GM21528 (cell line): ENCODE measurements around the gene SHKBP1.
"Not testable (repeated sequence)": the region's sequence is repeated elsewhere in the genome, so short reads cannot be mapped to it uniquely, and the experiment has no call there.

Source experiments
- ATAC-seq: cut with Tn5 transposase; IDR thresholded peaks from one replicate; pipeline ENCODE4 v1.9.1; 2021; ENCODE audit warnings: mild to moderate bottlenecking, moderate library complexity; ENCODE audit not compliant: unreplicated experiment, low FRiP score

SHKBP1 gene, protein sequence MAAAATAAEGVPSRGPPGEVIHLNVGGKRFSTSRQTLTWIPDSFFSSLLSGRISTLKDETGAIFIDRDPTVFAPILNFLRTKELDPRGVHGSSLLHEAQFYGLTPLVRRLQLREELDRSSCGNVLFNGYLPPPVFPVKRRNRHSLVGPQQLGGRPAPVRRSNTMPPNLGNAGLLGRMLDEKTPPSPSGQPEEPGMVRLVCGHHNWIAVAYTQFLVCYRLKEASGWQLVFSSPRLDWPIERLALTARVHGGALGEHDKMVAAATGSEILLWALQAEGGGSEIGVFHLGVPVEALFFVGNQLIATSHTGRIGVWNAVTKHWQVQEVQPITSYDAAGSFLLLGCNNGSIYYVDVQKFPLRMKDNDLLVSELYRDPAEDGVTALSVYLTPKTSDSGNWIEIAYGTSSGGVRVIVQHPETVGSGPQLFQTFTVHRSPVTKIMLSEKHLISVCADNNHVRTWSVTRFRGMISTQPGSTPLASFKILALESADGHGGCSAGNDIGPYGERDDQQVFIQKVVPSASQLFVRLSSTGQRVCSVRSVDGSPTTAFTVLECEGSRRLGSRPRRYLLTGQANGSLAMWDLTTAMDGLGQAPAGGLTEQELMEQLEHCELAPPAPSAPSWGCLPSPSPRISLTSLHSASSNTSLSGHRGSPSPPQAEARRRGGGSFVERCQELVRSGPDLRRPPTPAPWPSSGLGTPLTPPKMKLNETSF

DNA sequence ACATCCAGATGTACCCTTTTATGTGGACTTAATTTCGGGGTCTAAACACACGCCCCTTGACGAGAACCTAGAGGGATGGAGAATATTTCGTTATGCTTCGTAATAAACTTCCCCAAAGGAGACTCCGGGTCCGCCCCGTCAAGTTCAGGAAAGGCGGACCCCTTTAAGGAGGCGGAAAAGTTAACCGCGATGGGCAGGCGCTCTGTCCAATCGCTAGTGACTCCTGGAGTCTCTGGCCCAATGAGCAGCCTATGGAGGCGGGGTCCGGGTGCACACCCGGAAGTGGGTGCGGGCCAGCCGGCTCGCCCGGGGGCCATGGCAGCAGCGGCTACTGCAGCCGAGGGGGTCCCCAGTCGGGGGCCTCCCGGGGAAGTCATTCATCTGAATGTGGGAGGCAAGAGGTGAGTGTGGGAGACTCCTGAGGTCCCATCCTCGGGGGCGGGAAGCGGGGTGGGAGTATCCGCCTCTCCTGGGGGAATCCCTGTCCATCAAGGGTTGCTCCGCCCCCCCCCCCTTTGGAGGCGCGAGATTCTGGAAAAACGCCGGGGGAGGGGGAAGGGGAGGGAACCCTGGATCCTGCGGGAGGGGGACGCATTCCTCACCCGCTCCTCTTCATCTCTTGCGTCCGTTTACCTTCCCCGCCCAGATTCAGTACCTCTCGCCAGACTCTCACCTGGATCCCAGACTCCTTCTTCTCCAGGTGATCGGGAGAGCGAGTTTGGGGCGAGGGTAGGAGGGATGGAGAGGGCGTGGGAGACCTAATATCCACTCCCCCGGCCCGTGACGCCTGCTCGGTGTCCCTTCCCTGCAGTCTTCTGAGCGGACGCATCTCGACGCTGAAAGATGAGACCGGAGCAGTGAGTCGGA lies at the start of gene SHKBP1:
Gene SHKBP1 (plus strand): TSS at position 289 of the 867 bp plus-strand sequence. CDS start 27 bp downstream, at position 316.
- peak; percentile 61 for ATAC-seq

- ATAC-seq = no peak
Measured at GRCh38 chr19:40528078-40528477, 48.6 kb upstream of the SHKBP1 start.

GRCh38 chr19:40528533-40529092 lies 48.1 kb upstream of the SHKBP1 start:
- ATAC-seq = no peak

DNA sequence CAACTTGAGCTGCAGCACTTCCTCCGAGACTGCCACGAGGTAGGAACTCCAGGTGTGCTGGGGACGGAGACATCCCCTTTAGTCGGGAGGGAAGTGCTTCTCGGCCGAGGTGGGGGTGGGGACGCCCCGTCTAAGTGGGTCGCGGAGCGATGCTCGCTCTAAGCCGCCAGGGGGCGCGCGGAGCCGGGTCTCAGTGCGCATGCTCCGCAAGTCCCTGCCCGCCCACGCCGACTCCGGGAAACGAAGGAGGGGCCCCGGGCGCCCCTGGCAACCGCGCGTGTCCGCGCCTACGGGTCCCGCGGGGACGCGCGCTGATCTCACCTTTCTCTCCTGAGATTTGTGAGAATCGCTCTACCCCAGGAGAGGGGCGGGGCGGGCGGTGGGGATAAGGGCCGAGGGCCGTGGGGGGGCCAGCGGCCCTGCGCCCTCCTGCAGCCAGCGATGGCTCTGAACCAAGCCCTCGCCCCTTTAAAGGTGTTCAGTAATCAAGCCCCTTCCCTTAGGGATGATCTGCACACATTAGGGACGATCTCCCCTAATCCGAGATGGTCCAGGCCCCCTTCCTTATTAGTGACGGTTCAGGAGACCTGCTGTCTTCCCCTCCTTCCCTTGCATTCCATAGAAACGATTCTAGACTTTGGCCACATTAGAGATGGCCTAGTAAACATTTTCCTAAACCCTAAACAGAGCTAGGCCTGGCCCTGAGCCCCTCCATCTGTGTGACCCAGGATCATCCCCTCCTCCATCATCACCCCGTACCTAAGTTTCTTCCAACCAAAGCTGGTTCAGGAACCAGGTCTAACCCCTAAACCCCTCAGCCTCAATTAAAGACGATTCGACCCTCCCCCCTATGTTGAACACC lies 47.3 kb upstream of the SHKBP1 start:
- no peak for ATAC-seq

DNA sequence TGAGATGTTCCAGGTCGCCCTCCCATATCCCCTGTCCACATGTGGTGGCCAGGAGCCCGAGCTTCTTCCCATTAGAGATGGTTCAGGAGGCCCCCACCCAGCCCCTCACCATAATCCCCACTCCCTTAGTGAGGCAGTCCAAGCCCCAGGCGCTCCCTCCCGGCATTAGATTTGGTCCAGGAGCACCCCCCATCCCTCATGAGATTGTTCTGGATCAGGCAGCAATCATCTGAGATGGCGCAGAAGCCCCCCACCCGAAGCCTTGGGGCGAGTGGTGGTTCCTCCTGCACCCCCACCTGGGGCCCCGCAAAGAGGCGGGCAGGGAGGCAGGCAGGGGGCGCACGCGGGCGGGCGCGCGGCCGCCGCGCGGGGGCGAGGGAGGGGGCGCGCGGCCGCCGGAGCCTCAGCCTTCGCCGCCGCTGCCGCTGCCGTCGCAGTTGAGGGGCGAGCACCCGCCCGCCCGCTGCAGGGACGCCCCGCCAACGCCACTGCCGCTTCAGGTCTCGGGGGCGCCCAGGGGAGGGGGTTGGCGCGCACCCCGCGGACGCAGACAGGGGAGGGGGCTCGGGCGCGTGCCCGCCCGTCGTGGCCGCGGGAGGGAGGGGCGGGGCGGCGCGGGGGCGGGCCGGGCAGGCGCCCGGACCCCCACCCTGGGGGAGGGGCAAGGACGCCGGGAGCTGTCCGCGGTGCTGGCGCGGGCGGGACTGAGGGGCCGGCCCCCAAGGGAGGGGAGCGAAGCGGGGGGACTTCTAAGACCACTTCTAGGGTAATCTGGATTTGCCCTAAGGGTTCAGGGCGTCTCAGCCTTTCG lies 46.4 kb upstream of the SHKBP1 start:
- ATAC-seq = no peak

DNA sequence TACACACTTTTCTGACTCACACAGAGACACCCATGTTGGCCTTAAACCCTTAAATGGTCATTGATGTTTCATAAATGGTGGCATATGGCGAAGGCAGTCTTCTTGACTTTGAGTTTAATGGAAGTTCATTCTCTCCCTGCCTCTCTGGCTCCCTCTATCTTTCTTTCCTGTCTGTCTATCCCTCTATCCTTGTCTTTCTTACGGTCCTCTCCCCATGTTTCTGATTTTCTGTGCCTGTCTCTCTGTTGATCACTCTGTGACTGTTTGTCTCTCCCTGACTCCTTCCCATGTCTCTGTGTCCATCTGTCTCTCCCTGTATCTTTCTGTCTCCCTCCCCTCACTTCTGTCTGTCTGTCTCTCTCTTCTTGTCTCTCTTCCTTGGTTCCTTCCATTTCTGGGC lies 43.2 kb upstream of the SHKBP1 start:
- ATAC-seq = no peak

DNA sequence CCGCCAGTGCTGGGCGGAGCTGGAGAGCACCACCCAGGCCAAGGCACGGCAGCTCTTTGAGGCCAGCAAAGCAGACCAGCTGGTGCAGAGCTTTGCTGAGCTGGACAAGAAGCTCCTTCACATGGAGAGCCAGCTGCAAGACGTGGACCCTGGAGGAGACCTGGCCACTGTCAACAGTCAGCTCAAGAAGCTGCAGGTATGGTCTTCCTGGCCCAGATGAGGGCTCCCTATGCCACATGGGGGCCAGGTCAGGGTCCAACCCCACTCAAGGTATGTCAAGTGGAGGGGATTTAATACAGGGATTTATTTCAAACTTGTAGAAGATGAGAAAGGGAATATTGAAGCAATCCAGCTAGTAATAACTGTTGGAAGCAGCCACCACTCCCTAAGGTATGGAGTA lies 42.5 kb upstream of the SHKBP1 start:
- no peak for ATAC-seq

GRCh38 chr19:40539070-40539469 lies 37.6 kb upstream of the SHKBP1 start:
- no peak for ATAC-seq

- ATAC-seq = no peak
Measured at GRCh38 chr19:40542202-40542859, 34.3 kb upstream of the SHKBP1 start.

DNA sequence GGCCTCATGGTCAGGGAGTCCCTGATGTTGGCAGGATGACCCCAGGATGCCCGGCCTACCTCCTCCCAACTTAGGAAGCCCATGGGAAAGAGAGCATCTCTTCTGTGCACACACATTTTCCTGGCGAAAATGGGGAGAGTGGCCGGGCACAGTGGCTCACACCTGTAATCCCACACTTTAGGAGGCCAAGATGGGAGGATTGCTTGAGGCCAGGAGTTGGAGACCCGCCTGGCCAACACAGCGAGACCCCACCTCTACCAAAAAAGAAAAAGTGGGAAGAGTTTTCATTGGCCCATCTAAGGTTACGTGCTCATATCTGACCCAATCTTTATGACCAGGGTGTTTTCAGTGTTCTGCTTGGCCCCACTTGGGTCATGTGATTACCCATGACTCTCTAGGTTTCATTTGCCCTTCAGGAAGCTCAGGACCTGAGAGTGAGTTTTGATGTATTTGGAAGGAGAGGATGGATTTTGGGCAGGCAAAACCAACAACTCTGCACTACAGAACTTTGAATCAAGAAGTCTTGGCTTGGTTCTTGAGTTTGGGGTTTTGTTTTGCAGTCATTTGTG lies 33.6 kb upstream of the SHKBP1 start:
- ATAC-seq = no peak

GRCh38 chr19:40546153-40546841 lies 30.4 kb upstream of the SHKBP1 start:
- not testable (repeated sequence) for ATAC-seq

DNA sequence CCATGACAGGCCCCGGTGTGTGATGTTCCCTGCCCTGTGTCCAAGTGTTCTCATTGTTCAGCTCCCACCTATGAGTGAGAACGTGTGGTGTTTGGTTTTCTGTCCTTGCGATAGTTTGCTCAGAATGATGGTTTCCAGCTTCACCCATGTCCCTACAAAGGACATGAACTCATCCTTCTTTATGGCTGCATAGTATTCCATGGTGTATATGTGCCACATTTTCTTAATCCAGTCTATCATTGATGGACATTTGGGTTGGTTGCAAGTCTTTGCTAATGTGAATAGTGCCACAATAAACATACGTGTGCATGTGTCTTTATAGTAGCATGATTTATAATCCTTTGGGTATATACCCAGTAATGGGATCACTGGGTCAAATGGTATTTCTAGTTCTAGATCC lies 29.5 kb upstream of the SHKBP1 start:
- ATAC-seq = not testable (repeated sequence)

GRCh38 chr19:40547836-40548235 lies 28.8 kb upstream of the SHKBP1 start:
- no peak for ATAC-seq

DNA sequence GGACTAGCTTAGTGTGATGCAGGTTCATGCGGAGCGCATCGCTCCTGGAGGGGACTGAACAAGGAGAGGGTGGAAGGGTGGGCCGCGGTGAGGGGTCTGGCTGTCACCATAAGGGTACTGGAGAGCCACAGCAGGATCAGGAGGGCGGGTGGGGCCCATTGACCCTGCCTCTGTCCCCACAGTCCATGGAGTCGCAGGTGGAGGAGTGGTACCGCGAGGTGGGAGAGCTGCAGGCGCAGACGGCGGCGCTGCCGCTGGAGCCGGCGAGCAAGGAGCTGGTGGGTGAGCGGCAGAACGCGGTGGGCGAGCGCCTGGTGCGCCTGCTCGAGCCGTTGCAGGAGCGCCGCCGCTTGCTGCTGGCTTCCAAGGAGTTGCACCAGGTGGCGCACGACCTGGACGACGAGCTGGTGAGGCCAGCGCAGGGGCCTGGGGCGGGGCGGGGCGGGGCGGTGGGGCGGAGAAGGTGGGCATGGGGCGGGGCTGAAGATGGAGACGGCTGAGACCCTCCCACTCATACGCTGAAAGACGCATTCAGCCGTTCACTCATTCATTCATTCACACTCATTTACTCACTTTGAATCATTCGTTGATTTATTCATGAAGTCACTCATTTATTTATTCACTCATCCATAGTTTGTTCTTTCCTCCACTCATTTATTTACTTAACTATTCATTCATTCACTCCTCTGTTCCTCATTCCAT lies 27.5 kb upstream of the SHKBP1 start:
- ATAC-seq = no peak

DNA sequence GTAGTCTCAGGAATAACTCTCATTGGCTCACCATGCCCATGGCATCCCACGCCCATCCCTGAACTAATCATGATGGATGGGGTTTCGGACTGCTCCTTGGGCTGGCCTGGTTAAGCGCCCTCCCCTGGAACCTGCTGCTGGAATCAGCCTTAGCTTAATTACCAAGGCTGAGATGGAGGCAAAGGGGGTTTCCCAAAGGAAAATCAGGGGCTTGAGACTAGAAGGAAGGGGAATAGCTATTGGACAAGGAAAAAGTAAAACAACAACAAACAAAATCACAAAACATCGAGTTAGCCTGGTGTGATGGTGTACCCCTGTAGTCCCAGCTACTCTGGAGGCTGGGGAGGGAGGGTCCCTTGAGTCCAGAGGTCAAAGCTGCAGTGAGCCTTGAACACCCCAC lies 25.7 kb upstream of the SHKBP1 start:
- ATAC-seq = no peak

- ATAC-seq = no peak
Measured at GRCh38 chr19:40552848-40553247, 23.8 kb upstream of the SHKBP1 start.
